ENCODE measurements around the gene GRK4. TPM values are rescaled to one million over a fixed set of nuclear protein-coding genes. Genes with fewer than 3 reads are reported as not detected.
A peak's percentile ranks its signal among the peaks of the same experiment; 100 is the strongest.
"Not testable (repeated sequence)": the region's sequence is repeated elsewhere in the genome, so short reads cannot be mapped to it uniquely, and the experiment has no call there.

GRK4 gene
- polyA plus RNA-seq (2013, experiment 1 of 4) = 5.7 TPM
- polyA plus RNA-seq (2013, experiment 2 of 4) = 5.6 TPM
- polyA plus RNA-seq (2013, experiment 3 of 4) = 3.4 TPM
- polyA plus RNA-seq (2013, experiment 4 of 4) = 6.4 TPM

DNA sequence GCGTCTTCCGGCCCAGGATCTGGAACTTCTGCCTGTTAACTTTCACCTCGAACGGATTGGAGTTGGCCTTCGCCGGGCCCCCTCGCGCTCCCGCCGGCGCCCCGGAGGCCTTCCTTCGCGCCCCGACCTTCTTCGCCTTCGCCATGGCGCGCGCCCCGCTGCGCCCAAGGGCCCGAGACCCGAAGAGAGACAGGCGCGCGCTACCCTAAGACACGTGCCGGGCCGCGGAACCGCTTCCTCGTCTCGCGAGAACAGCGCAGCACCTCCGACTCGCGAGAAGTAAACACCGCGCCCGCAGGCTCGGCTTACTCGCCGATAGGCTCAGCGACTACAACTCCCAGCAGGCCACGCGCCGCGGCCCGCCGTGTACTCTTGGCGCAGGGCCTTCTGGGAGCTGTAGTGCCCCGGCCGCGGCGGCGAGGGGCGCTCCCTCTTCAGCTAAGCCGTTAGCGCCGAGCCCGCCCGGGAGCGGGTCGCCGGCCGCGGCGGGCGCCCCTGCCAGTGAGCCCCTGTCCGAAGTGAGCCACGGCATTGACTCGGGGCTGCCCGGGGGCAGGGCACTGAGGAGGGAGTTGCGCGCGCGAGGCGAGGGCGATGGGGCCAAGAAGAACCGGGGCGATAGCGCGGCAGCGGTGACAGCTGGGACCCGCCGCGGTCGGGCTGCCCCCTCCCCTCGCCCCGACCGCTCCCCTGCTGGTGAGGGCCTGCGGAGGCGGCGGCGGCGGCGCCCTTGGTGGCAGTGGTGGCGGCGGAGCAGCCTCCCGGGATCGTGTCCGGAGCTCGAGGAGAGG is at the start of gene GRK4, which contains the start of gene NOP14:
GRK4 (plus strand) TSS at position 397 of the 791 bp plus-strand sequence. CDS start 500 bp downstream, outside the sequence.
NOP14 (minus strand) TSS at position 232 of the 791 bp plus-strand sequence; CDS start at position 145, 87 bp downstream.
- Histone ChIP-seq H3K4me1 (ENCODE audit: control insufficient read depth, insufficient read depth, low read length) (no peaks in the 10 kb centered on the region), H3K9me3 (ENCODE audit: control insufficient read depth, low read length) (no peaks in the 10 kb centered on the region), H3K27me3 (ENCODE audit: control insufficient read depth, insufficient read depth, low read length, poor library complexity, severe bottlenecking) (peaks cover 13% of the 10 kb centered on the region), H3K27ac (ENCODE audit: insufficient read depth, low read depth, low read length, poor library complexity, severe bottlenecking) (peak within 1 kb of the TSS; percentile 78), H3K4me3 (ENCODE audit: insufficient read depth, low read depth, low read length) (peak within 1 kb of the TSS; percentile 64), H3K36me3 (ENCODE audit: control insufficient read depth, insufficient read depth, low read length) (no peaks in the 10 kb centered on the region)
- WGBS, 2 experiments = 0% methylated on average over 105 of the region's 105 CpGs

DNA sequence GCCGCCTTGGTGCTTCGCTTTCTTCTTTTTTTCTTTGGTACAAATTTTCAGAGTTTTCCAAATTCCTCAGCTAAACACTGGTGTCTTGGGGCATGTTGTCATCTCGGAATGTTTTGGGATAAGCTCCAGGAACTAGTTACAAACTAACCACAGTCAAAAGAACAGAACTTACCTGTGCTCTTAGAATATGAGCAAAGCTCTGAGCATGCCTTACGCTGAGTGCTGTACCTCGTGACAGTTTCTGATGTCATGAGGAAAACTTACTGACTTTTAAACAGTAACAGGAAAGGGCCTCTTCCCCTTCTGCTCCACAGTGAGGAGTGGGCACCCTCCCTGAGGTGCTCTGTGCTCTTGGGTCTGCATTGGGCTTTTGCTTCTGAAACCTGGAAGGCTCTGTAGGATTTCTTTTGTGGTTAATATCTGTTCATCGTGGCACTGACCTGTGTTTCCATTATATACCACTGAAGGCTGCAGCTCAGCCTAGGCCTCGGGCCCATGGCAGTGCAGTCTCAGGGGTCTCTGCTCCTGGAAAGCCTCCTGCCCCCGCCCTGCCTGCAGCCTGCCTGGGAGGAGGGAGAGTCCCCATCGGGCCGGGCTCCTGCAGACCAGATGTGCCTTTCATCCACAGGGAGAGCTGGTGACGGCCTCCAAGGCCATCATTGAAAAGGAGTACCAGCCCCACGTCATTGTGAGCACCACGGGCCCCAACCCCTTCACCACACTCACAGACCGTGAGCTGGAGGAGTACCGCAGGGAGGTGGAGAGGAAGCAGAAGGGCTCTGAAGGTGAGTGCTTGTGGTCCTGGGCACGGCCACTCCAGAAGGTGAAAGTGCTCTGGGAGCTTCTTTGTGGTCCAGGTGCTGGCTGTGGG is 48.9 kb upstream of the GRK4 start:
- 92 to 96% methylated on average over 16 of the region's 16 CpGs for WGBS, 2 experiments

DNA sequence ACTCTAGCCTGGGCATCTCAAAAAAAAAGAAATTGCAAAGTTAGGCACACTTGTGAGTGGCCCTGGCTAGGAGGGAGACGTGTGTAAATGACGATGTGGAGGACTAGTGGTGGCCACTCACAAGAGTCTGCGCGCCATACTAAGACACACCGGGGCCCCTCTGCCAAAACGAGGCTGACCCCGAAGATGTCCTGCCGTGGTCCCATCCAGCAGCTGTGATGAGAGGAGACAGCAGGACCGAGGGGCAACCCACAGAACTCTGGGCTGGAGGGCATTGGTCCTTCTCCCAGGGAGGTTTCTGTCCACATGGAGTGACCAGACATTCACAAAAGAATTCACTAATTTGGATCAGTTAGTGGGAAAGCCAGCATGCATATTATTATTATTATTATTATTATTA is 47.6 kb upstream of the GRK4 start:
- no peak overlapping the region for H3K27ac ChIP-seq (ENCODE audit: insufficient read depth, low read depth, low read length, poor library complexity, severe bottlenecking)
- no peaks in the 10 kb centered on the region for H3K27me3 ChIP-seq (ENCODE audit: control insufficient read depth, insufficient read depth, low read length, poor library complexity, severe bottlenecking)
- no peak overlapping the region for H3K4me3 ChIP-seq (ENCODE audit: insufficient read depth, low read depth, low read length)
- 84 to 88% methylated on average over 9 of the region's 9 CpGs for WGBS, 2 experiments
- H3K4me1 ChIP-seq (ENCODE audit: control insufficient read depth, insufficient read depth, low read length) = no peaks in the 10 kb centered on the region
- H3K36me3 ChIP-seq (ENCODE audit: control insufficient read depth, insufficient read depth, low read length) = peaks cover 37% of the 10 kb centered on the region
- H3K9me3 ChIP-seq (ENCODE audit: control insufficient read depth, low read length) = no peaks in the 10 kb centered on the region

More for the DNA sequence above, 48.9 kb upstream of the GRK4 start:
- H3K27ac ChIP-seq (ENCODE audit: insufficient read depth, low read depth, low read length, poor library complexity, severe bottlenecking) = no peak overlapping the region
- H3K4me1 ChIP-seq (ENCODE audit: control insufficient read depth, insufficient read depth, low read length) = no peaks in the 10 kb centered on the region
- no peak overlapping the region for H3K4me3 ChIP-seq (ENCODE audit: insufficient read depth, low read depth, low read length)
- H3K9me3 ChIP-seq (ENCODE audit: control insufficient read depth, low read length) = no peaks in the 10 kb centered on the region
- peaks cover 37% of the 10 kb centered on the region for H3K36me3 ChIP-seq (ENCODE audit: control insufficient read depth, insufficient read depth, low read length)
- H3K27me3 ChIP-seq (ENCODE audit: control insufficient read depth, insufficient read depth, low read length, poor library complexity, severe bottlenecking) = no peaks in the 10 kb centered on the region

DNA sequence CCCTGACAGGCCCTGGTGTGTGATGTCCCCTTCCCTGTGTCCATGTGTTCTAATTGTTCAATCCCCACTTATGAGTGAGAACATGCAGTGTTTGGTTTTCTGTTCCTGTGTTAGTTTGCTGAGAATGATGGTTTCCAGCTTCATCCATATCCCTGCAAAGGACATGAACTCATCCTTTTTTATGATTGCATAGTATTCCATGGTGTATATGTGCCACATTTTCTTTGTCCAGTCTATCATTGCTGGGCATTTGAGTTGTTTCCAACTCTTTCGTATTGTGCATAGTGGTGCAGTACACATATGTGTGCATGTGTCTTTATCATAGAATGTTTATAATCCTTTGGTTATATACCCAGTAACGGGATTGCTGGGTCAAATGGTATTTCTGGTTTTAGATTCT is 46.7 kb upstream of the GRK4 start:
- H3K4me1 ChIP-seq (ENCODE audit: control insufficient read depth, insufficient read depth, low read length); H3K27ac ChIP-seq (ENCODE audit: insufficient read depth, low read depth, low read length, poor library complexity, severe bottlenecking); H3K4me3 ChIP-seq (ENCODE audit: insufficient read depth, low read depth, low read length); H3K9me3 ChIP-seq (ENCODE audit: control insufficient read depth, low read length); H3K27me3 ChIP-seq (ENCODE audit: control insufficient read depth, insufficient read depth, low read length, poor library complexity, severe bottlenecking): not testable (repeated sequence)
- peaks cover 35% of the 10 kb centered on the region for H3K36me3 ChIP-seq (ENCODE audit: control insufficient read depth, insufficient read depth, low read length)
- WGBS, 2 experiments = 90 to 92% methylated on average over 2 of the region's 2 CpGs

DNA sequence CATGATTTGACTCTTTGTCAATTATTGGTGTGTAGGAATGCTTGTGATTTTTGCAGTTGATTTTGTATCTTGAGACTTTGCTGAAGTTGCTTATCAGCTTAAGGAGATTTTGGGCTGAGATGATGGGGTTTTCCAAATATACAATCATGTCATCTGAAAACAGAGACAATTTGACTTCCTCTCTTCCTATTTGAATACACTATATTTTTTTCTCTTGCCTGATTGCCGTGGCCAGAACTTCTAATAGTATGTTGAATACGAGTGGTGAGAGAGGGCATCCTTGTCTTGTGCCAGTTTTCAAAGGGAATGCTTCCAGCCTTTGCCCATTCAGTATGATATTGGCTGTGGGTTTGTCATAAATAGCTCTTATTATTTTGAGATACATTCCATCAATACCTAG is 45.1 kb upstream of the GRK4 start:
- H3K27ac ChIP-seq (ENCODE audit: insufficient read depth, low read depth, low read length, poor library complexity, severe bottlenecking); H3K4me1 ChIP-seq (ENCODE audit: control insufficient read depth, insufficient read depth, low read length); H3K27me3 ChIP-seq (ENCODE audit: control insufficient read depth, insufficient read depth, low read length, poor library complexity, severe bottlenecking); H3K9me3 ChIP-seq (ENCODE audit: control insufficient read depth, low read length); H3K4me3 ChIP-seq (ENCODE audit: insufficient read depth, low read depth, low read length): not testable (repeated sequence)
- WGBS, 2 experiments = 80% methylated on average over 1 of the region's 2 CpGs; no CpG with 5 or more reads in 1 of the 2 experiments
- peaks cover 30% of the 10 kb centered on the region for H3K36me3 ChIP-seq (ENCODE audit: control insufficient read depth, insufficient read depth, low read length)

DNA sequence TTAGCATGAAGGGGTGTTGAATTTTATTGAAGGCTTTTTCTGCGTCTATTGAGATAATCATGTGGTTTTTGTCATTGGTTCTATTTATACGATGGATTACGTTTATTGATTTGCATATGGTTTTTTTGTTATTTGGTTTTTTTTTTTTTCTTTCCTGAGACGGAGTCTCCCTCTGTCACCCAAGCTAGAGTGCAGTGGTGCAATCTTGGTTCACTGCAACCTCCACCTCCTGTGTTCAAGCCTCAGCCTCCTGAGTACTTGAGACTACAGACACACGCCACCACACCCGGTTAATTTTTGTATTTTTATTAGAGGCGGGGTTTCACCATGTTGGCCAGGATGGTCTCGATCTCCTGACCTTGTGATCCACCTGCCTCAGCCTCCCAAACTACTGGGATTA is 44.7 kb upstream of the GRK4 start:
- H3K27ac ChIP-seq (ENCODE audit: insufficient read depth, low read depth, low read length, poor library complexity, severe bottlenecking); H3K4me3 ChIP-seq (ENCODE audit: insufficient read depth, low read depth, low read length); H3K9me3 ChIP-seq (ENCODE audit: control insufficient read depth, low read length); H3K27me3 ChIP-seq (ENCODE audit: control insufficient read depth, insufficient read depth, low read length, poor library complexity, severe bottlenecking); H3K4me1 ChIP-seq (ENCODE audit: control insufficient read depth, insufficient read depth, low read length): not testable (repeated sequence)
- WGBS, 2 experiments = 94 to 95% methylated on average over 8 of the region's 8 CpGs
- H3K36me3 ChIP-seq (ENCODE audit: control insufficient read depth, insufficient read depth, low read length) = peaks cover 28% of the 10 kb centered on the region

DNA sequence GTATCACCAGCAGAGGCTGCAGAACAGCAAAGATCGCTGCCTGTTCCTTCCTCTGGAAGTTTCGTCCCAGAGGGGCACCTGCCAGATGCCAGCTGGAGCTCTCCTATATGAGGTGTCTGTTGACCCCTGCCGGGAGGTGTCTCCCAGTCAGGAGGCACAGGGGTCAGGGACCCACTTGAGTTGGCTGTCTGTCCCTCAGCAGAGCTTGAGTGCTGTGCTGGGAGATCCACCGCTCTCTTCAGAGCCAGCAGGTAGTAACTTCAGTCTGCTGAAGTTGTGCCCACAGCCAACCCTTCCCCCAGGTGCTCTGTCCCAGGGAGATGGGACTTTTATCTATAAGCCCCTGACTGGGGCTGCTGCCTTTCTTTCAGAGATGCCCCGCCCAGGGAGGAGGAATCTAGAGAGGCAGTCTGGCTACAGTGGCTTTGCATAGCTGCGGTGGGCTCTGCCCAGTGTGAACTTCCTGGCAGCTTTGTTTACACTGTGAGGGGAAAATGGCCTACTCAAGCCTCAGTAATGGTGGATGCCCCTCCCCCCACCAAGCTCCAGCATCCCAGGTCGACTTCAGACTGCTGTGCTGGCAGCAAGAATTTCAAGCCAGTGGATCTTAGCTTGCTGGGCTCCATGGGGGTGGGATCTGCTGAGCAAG is 40.8 kb upstream of the GRK4 start:
- WGBS, 2 experiments = 45 to 53% methylated on average over 7 of the region's 7 CpGs
- H3K36me3 ChIP-seq (ENCODE audit: control insufficient read depth, insufficient read depth, low read length) = peaks cover 20% of the 10 kb centered on the region
- H3K4me1 ChIP-seq (ENCODE audit: control insufficient read depth, insufficient read depth, low read length); H3K4me3 ChIP-seq (ENCODE audit: insufficient read depth, low read depth, low read length); H3K9me3 ChIP-seq (ENCODE audit: control insufficient read depth, low read length); H3K27me3 ChIP-seq (ENCODE audit: control insufficient read depth, insufficient read depth, low read length, poor library complexity, severe bottlenecking); H3K27ac ChIP-seq (ENCODE audit: insufficient read depth, low read depth, low read length, poor library complexity, severe bottlenecking): not testable (repeated sequence)

DNA sequence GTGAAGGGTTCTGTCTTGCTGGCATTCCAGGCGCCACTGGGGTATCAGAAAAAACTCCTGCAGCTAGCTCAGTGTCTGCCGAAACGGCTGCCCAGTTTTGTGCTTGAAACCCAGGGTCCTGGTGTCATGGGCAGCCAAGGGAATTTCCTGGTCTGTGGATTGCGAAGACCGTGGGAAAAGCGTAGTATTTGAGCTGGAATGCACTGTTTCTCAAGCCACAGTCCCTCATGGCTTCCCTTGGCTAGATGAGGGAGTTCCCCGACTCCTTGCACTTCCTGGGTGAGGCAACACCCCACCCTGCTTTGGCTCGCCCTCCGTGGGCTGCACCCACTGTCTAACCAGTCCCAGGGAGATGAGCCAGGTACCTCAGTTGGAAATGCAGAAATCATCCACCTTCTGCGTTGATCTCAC is 40.2 kb upstream of the GRK4 start:
- Histone ChIP-seq H3K36me3 (ENCODE audit: control insufficient read depth, insufficient read depth, low read length) (peaks cover 26% of the 10 kb centered on the region), H3K4me3 (ENCODE audit: insufficient read depth, low read depth, low read length) (no peak overlapping the region), H3K9me3 (ENCODE audit: control insufficient read depth, low read length) (no peaks in the 10 kb centered on the region), H3K4me1 (ENCODE audit: control insufficient read depth, insufficient read depth, low read length) (peaks cover 7% of the 10 kb centered on the region), H3K27ac (ENCODE audit: insufficient read depth, low read depth, low read length, poor library complexity, severe bottlenecking) (no peak overlapping the region), H3K27me3 (ENCODE audit: control insufficient read depth, insufficient read depth, low read length, poor library complexity, severe bottlenecking) (no peaks in the 10 kb centered on the region)
- 88 to 91% methylated on average over 10 of the region's 10 CpGs for WGBS, 2 experiments

DNA sequence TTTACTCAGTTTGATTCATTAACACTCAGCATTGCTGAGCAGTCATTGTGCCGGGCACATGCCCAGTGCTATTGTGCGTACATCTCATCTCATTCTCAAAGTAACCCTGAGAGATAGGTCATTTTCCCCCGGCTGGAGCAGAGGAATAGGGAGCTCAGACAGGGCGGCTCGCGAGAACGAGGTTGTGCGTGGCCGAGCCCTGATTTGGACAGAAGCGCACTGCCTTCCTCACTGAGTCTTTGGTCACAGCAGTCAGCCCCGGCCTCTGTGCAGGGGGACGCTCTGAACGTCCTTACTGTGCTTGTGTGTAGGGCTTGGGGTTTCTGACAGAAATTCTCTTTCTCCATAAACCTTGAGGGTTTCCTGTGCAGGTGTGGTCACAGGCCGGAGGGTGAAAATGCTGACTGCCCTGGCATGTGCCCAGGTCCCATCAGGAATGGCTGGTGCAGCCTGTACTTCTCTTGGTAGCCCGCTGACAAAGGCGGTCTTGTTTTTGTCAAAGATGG is 39.6 kb upstream of the GRK4 start:
- H3K36me3 ChIP-seq (ENCODE audit: control insufficient read depth, insufficient read depth, low read length) = peaks cover 31% of the 10 kb centered on the region

More for the DNA sequence above, 39.6 kb upstream of the GRK4 start:
- Histone ChIP-seq H3K9me3 (ENCODE audit: control insufficient read depth, low read length) (no peaks in the 10 kb centered on the region), H3K27me3 (ENCODE audit: control insufficient read depth, insufficient read depth, low read length, poor library complexity, severe bottlenecking) (no peaks in the 10 kb centered on the region), H3K4me3 (ENCODE audit: insufficient read depth, low read depth, low read length) (no peak overlapping the region), H3K27ac (ENCODE audit: insufficient read depth, low read depth, low read length, poor library complexity, severe bottlenecking) (no peak overlapping the region), H3K4me1 (ENCODE audit: control insufficient read depth, insufficient read depth, low read length) (peaks cover 7% of the 10 kb centered on the region)
- WGBS, 2 experiments = 94 to 95% methylated on average over 16 of the region's 16 CpGs

Data from ectodermal cell (in vitro differentiated cells).